Chondrocyte (in vitro differentiated cells): ENCODE results near the gene PTH2R. TPM values are rescaled to one million over a fixed set of nuclear protein-coding genes. Genes with fewer than 3 reads are reported as not detected.
"Not testable (repeated sequence)": the region's sequence is repeated elsewhere in the genome, so short reads cannot be mapped to it uniquely, and the experiment has no call there.

Experiments used
- DNase-seq: peaks from one replicate; pipeline ENCODE4 v3.0.0; 2021; ENCODE audit warnings: mixed read lengths, low spot score
- H3K27ac Mint-ChIP-seq: one replicate; pipeline ENCODE4 v1.8.0; 2021; ENCODE audit warnings: mild to moderate bottlenecking, moderate library complexity, mixed read lengths; ENCODE audit not compliant: unreplicated experiment
- H3K27me3 Mint-ChIP-seq: 2 replicates; pipeline ENCODE4 v1.8.0; 2021; ENCODE audit warnings: low read depth, mixed read lengths
- H3K36me3 Mint-ChIP-seq: 2 replicates; pipeline ENCODE4 v1.8.0; 2021; ENCODE audit warnings: low read depth, mixed read lengths
- H3K4me1 Mint-ChIP-seq: 2 replicates; pipeline ENCODE4 v1.8.0; 2021; ENCODE audit warnings: low read depth, mild to moderate bottlenecking, mixed read lengths
- H3K4me3 Mint-ChIP-seq: one replicate; pipeline ENCODE4 v1.8.0; 2021; ENCODE audit warnings: mild to moderate bottlenecking, moderate library complexity, mixed read lengths; ENCODE audit not compliant: unreplicated experiment
- H3K9me3 Mint-ChIP-seq: 2 replicates; pipeline ENCODE4 v1.8.0; 2021; ENCODE audit warnings: low read depth, mixed read lengths
- CTCF ChIP-seq: fragments of 200-600 bp; sonication (generic); IDR thresholded peaks from 2 replicates; pipeline ENCODE4 v1.5.0; 2021; ENCODE audit warnings: antibody characterized with exemption, mild to moderate bottlenecking, moderate library complexity
- total RNA-seq: library from RNA; stranded (reverse); gene quantifications from 3 replicates; pipeline ENCODE4 v1.2.1, GENCODE V29; 2021

PTH2R gene
- total RNA-seq, 1 donor from 2014 or later, result not detected

- H3K27me3 Mint-ChIP-seq, result peaks cover 9% of the 10 kb centered on the region
- no peaks in the 10 kb centered on the region for H3K36me3 Mint-ChIP-seq
- H3K27ac Mint-ChIP-seq, result no peak overlapping the region
- no peaks in the 10 kb centered on the region for H3K9me3 Mint-ChIP-seq
- no peak for TF ChIP-seq CTCF
- H3K4me3 Mint-ChIP-seq, result no peak overlapping the region
- no peaks in the 10 kb centered on the region for H3K4me1 Mint-ChIP-seq
- no peak for DNase-seq
Measured at GRCh38 chr2:208493186-208493585, 86.6 kb downstream of the PTH2R start.

DNA sequence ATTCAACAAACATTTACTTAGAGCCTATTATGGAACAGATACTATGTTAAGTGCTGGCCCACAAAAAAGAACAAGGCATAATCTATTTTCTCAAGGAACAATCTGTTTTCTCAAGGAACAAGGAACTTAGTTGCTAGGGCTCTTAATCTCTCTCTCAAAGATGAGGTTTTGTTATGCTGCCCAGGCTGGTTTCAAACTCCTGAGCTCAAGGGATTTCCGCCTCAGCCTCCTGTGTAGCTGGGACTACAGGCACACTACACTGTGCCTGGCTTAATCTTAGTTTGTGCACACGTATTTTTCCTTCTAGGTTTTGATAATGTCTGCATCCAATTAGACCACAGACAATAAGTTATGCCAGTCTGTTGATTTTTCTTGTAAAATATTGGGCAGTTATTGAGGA lies 89.5 kb downstream of the PTH2R start:
- Mint-ChIP-seq H3K4me1 (no peaks in the 10 kb centered on the region), H3K36me3 (no peaks in the 10 kb centered on the region), H3K9me3 (no peaks in the 10 kb centered on the region), H3K27me3 (peaks cover 6% of the 10 kb centered on the region), H3K4me3 (no peak overlapping the region), H3K27ac (no peak overlapping the region)
- no peak for DNase-seq
- no peak for TF ChIP-seq CTCF

DNA sequence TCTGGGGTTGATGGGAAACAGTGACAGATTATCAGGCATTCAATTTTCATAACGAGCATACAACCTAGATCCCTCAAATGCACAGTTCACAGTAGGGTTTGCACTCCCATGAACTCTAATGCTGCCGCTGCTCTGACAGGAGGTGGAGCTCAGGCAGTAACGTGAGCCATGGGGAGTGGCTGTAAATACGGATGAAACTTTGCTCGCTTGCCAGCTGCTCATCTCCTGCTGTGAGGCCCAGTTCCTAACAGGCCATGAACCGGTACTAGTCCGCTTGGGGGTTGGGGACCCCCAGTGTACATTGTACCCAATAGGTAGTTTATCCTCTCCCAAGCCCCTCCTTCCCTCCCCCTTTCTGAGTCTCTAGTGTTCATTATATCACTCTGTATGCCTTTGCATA lies 94.6 kb downstream of the PTH2R start:
- no peaks in the 10 kb centered on the region for H3K9me3 Mint-ChIP-seq
- TF ChIP-seq CTCF, result no peak
- no peak overlapping the region for H3K4me3 Mint-ChIP-seq
- no peak overlapping the region for H3K27ac Mint-ChIP-seq
- DNase-seq, result no peak
- peaks cover 7% of the 10 kb centered on the region for H3K27me3 Mint-ChIP-seq
- H3K4me1 Mint-ChIP-seq, result no peaks in the 10 kb centered on the region
- H3K36me3 Mint-ChIP-seq, result no peaks in the 10 kb centered on the region

- no peak overlapping the region for H3K27ac Mint-ChIP-seq
- H3K27me3 Mint-ChIP-seq, result peaks cover 6% of the 10 kb centered on the region
- TF ChIP-seq CTCF, result no peak
- no peak overlapping the region for H3K4me3 Mint-ChIP-seq
- H3K4me1 Mint-ChIP-seq, result no peaks in the 10 kb centered on the region
- H3K36me3 Mint-ChIP-seq, result no peaks in the 10 kb centered on the region
- no peak for DNase-seq
- peaks cover 9% of the 10 kb centered on the region for H3K9me3 Mint-ChIP-seq
Measured at GRCh38 chr2:208502288-208502687, 95.7 kb downstream of the PTH2R start.

DNA sequence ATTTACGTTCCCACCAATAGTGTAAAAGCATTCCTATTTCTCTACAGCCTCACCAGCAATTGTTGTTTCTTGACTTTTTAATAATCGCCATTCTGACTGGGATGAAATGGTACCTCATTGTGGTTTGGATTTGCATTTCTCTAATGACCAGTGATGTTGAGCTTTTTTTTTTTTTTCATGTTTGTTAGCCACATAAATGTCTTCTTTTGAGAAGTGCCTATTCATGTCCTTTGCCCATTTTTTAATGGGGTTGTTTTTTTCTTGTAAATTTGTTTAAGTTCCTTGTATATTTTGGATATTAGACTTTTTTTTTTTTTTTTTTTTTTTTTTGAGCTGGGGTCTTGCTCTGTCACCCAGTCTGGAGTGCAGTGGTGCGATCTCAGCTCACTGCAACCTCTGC lies 98.8 kb downstream of the PTH2R start:
- H3K27ac Mint-ChIP-seq, H3K4me1 Mint-ChIP-seq, H3K4me3 Mint-ChIP-seq, H3K27me3 Mint-ChIP-seq, H3K36me3 Mint-ChIP-seq, DNase-seq: not testable (repeated sequence)
- peaks cover 14% of the 10 kb centered on the region for H3K9me3 Mint-ChIP-seq

GRCh38 chr2:208509586-208509985 lies 103.0 kb downstream of the PTH2R start:
- no peak for TF ChIP-seq CTCF

More at GRCh38 chr2:208509586-208509985, 103.0 kb downstream of the PTH2R start:
- Mint-ChIP-seq H3K36me3 (no peaks in the 10 kb centered on the region), H3K4me3 (no peak overlapping the region), H3K27me3 (peaks cover 8% of the 10 kb centered on the region), H3K4me1 (no peaks in the 10 kb centered on the region), H3K9me3 (peaks cover 14% of the 10 kb centered on the region), H3K27ac (no peak overlapping the region)
- DNase-seq, result no peak
